HUES6 (cell line): ENCODE results near the gene RNGTT.
A peak's percentile ranks its signal among the peaks of the same experiment; 100 is the strongest.
"Not testable (repeated sequence)": the region's sequence is repeated elsewhere in the genome, so short reads cannot be mapped to it uniquely, and the experiment has no call there.

ENCODE experiments used
- H3K27ac ChIP-seq: 2 replicates; pipeline ENCODE4 v1.7.0; 2013; ENCODE audit warnings: low read depth, mild to moderate bottlenecking, low read length, inconsistent platforms
- H3K27me3 ChIP-seq: 2 replicates; pipeline ENCODE4 v1.6.1; 2013; ENCODE audit warnings: low read length; ENCODE audit not compliant: control insufficient read depth, insufficient read depth
- H3K36me3 ChIP-seq: 2 replicates; pipeline ENCODE4 v1.6.1; 2013; ENCODE audit warnings: low read length; ENCODE audit not compliant: control insufficient read depth, insufficient read depth
- H3K4me1 ChIP-seq: 2 replicates; pipeline ENCODE4 v1.6.1; 2013; ENCODE audit warnings: low read length; ENCODE audit not compliant: control insufficient read depth, insufficient read depth
- H3K4me3 ChIP-seq: 2 replicates; pipeline ENCODE4 v1.5.1; 2013; ENCODE audit warnings: low read depth, low read length
- H3K9ac ChIP-seq: one replicate; pipeline ENCODE4 v1.6.1; 2013; ENCODE audit warnings: mild to moderate bottlenecking, low read length
- H3K9me3 ChIP-seq: 2 replicates; pipeline ENCODE4 v1.6.1; 2013; ENCODE audit warnings: low read depth, low read length; ENCODE audit not compliant: control insufficient read depth, insufficient read depth

RNGTT gene

DNA sequence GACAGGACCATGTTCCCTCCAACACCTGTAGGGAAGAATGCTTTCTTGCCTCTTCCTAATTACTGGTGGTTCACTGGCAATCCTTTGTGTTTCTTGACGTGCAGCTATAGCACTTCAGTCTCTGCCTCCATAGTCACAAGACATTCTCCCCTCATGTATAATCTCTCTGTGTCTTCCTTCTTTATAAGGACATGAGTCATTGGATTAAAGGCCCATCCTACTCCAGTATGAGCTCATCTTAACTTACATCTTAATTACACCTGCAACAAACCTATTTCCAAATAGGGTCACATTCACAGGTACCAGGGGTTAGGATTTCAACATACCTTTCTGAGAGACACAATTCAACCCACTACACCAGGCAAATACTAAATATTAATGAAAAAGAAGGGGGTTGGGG lies 213.6 kb downstream of the RNGTT start:
- Histone ChIP-seq H3K9ac (no peak overlapping the region), H3K9me3 (peaks cover 7% of the 10 kb centered on the region; the same call in 1 of the 2 replicates), H3K27me3 (no peaks in the 10 kb centered on the region), H3K27ac (no peak overlapping the region), H3K36me3 (no peaks in the 10 kb centered on the region; the same call in 1 of the 2 replicates), H3K4me3 (no peak overlapping the region), H3K4me1 (no peaks in the 10 kb centered on the region)

DNA sequence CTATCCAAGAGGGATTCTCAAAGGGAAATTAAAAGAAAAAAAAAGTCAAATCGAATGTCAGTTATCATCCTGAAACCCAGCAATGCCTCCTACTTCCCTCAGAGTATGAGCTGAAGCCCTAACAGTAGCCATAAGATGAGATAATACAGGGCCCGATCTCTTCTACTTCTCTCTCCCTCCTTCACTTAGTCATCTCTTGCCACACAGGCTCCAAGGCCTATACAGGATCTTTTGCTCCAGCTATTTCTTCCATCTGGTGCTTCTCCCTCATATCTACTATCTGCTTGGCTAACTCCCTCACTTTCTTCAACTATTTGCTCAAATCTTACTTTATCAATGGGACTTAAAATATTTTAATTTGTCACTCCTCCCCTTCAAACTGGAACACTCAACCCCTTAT lies 215.3 kb downstream of the RNGTT start:
- H3K9ac ChIP-seq = no peak overlapping the region

DNA sequence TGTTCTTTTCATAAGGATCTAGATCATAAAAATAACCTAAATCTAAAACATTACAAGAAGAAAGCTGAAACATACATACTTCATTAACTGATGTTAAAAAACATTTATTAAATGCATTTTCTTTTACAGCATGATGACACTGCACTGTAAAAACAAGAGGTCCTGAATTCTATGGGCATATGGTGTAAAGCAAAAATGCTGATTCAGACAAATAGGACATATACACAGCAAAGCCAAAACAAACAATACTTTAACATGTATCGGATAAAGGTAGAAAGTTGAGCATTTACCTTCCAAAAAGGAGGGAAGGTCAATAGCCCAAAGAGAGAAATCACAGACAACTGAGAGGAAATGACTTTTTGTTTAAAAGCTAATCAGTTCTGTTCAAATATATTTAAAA lies 221.5 kb downstream of the RNGTT start:
- Histone ChIP-seq H3K27ac (no peak overlapping the region), H3K27me3 (no peaks in the 10 kb centered on the region), H3K36me3 (no peaks in the 10 kb centered on the region), H3K4me1 (peaks cover 15% of the 10 kb centered on the region; the same call in 1 of the 2 replicates), H3K9me3 (no peaks in the 10 kb centered on the region), H3K4me3 (no peak overlapping the region), H3K9ac (no peak overlapping the region)

More for the DNA sequence above, 215.3 kb downstream of the RNGTT start:
- Histone ChIP-seq H3K4me3 (no peak overlapping the region), H3K36me3 (no peaks in the 10 kb centered on the region), H3K9me3 (no peaks in the 10 kb centered on the region), H3K4me1 (0 out of 2 replicates have a peak, but pooled peaks cover 5% of the 10 kb centered on the region), H3K27ac (no peak overlapping the region), H3K27me3 (no peaks in the 10 kb centered on the region)

DNA sequence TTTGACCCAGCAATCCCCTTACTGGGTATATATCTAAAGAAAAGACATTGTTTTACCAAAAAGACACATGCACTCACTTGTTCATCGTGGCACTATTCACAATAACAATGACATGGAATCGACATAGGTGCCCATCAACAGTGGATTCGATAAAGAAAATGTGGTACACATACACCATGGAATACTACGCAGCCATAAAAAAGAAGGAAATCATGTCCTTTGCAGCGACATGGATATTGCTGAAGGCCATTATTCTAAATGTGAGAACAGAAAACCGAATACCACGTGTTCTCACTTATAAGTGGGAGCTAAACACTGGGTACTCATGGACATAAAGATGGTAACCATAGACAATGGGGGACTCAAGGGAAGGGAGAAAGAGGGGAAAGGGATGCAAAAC lies 222.3 kb downstream of the RNGTT start:
- Histone ChIP-seq H3K4me3 (no peak overlapping the region), H3K27me3 (no peaks in the 10 kb centered on the region), H3K36me3 (no peaks in the 10 kb centered on the region), H3K9ac (no peak overlapping the region), H3K27ac (no peak overlapping the region), H3K9me3 (no peaks in the 10 kb centered on the region), H3K4me1 (peaks cover 15% of the 10 kb centered on the region; the same call in 1 of the 2 replicates)

DNA sequence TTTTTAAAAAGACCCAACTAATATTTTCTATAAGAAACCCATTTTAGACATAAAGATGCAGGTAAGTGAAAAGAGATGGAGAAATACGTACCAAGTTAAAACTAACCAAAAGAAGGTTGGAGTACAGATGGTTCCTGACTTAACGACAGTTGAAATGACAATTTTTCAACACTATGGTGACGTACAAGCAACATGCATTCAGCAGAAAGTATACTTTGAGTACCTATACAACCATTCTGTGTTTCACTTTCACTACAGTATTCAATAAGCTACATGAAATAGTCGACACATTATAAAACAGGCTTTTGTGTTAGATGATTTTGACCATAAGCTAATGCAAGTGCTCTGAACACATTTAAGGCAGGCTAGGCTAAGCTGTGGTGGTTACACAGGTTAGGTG lies 228.9 kb downstream of the RNGTT start:
- Histone ChIP-seq H3K9ac (no peak overlapping the region), H3K9me3 (no peaks in the 10 kb centered on the region), H3K36me3 (no peaks in the 10 kb centered on the region), H3K4me3 (no peak overlapping the region), H3K27me3 (no peaks in the 10 kb centered on the region), H3K27ac (no peak overlapping the region), H3K4me1 (peaks cover 23% of the 10 kb centered on the region)

DNA sequence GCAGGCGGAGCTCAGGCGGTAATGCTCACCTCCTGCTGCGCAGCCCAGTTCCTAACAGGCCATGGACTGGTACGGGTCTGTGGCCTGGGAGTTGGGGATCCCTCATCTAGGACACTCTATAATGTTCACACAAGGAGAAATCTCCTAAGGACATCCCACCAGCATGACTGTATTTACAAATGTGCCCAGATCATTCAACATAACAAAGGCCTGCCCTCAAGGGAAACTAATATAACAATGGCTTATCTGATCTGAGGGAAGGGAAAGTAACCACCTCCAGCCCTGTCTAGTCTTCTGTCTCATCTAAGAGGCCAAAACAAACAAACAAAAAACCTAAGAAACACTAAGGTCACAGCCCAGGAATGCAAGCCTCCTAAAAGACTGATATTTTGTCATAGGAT lies 232.8 kb downstream of the RNGTT start:
- Histone ChIP-seq H3K36me3 (no peaks in the 10 kb centered on the region), H3K4me3 (peak overlapping the region; percentile 25), H3K27ac (peak overlapping the region; percentile 92; the same call in 1 of the 2 replicates), H3K9me3 (no peaks in the 10 kb centered on the region), H3K9ac (peak overlapping the region; percentile 69), H3K4me1 (peaks cover 59% of the 10 kb centered on the region), H3K27me3 (no peaks in the 10 kb centered on the region; the same call in 1 of the 2 replicates)

DNA sequence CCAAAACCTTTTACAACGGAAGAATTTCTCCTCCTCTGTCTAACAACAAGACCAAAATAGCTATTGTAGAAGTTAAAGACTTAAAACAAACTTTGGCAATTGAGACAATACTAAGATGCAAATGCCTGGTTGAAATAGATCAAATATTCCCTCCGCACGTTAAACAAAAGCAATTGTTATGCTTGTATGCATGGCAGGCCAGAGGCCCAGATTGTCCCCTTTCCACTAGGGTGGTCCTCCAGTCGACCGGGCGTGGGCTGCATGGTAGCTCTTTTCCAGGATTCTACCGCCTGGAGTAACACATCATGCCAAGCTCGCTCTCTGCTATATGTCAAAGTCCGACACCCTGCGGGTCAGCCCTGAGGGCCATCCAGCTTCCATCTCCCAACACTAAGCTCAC lies 234.7 kb downstream of the RNGTT start:
- peaks cover 64% of the 10 kb centered on the region for H3K4me1 ChIP-seq
- no peaks in the 10 kb centered on the region; the same call in 1 of the 2 replicates for H3K27me3 ChIP-seq
- H3K9ac ChIP-seq = peak overlapping the region; percentile 67
- peak overlapping the region; percentile 19; the same call in 1 of the 2 replicates for H3K4me3 ChIP-seq
- H3K27ac ChIP-seq = peak overlapping the region; percentile 69; the same call in 1 of the 2 replicates
- no peaks in the 10 kb centered on the region for H3K36me3 ChIP-seq
- H3K9me3 ChIP-seq = peaks cover 3% of the 10 kb centered on the region; the same call in 1 of the 2 replicates

DNA sequence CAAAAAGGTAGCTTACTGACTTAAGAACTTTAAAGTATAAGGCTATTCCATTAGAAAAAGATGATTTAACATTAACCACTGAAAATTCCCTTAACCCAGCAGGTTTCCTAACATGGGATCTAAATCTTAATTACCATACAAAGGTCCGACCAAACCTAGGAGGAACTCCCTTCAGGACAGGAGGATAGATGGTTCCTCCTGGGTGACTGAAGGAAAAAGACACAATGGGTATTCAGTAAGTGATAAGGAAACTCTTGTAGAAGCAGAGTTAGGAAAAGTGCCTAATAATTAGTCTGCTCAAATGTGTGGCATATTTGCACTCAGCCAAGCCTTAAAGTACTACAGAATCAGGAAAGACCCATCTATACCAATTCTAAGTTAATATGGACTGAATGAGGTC lies 237.0 kb downstream of the RNGTT start:
- H3K36me3 ChIP-seq = not testable (repeated sequence)
- H3K4me1 ChIP-seq = peaks cover 60% of the 10 kb centered on the region
- H3K27ac ChIP-seq = peak overlapping the region; percentile 75; the same call in 1 of the 2 replicates

DNA sequence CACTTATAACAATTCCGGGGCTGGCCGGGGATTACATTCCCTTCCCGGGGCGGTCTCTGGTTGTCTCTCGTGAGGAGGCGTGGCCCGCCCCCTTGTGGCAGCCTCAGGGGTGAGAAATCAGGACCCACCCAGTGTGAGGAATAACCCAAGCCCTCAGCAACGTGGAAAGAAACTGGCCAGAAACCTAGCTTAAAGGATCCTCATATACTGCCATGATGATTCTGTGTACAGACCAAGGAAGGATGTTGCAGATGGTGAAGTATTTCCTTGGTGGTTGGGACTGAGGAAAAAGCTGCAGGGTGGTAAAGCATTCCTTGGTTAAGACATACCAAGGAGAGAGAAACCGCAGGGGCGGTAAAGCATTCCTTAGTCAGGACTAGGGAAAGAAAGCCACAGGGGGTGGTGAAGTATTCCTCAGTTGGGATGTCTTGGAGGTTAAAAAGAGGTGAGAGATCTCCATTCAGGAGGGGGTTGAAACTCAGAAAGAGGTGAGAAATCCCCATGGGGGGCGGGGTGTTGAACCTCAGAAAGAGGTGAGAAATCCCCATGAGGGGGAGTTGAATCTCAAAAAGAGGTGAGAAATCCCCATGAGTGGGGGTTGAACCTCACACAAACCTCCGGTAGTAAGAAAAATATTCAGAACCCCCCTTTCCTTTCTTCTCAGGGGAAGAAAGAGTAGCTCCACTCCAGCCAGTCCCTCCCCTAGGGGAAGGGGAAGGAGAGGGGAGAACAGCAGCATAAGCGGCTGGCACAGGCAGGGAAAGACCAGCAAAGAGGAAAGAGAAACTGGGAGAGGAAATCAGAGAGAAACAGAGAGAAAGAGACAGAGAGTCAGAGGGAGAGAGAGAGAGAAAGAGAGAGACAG lies 238.1 kb downstream of the RNGTT start:
- Histone ChIP-seq H3K36me3 (no peaks in the 10 kb centered on the region; the same call in 1 of the 2 replicates), H3K9me3 (peaks cover 3% of the 10 kb centered on the region; the same call in 1 of the 2 replicates), H3K4me1 (peaks cover 49% of the 10 kb centered on the region), H3K4me3 (peak overlapping the region; percentile 35; the same call in 1 of the 2 replicates), H3K9ac (peak overlapping the region; percentile 88), H3K27me3 (no peaks in the 10 kb centered on the region; the same call in 1 of the 2 replicates), H3K27ac (peak overlapping the region; percentile 75; the same call in 1 of the 2 replicates)

More for the DNA sequence above, 237.0 kb downstream of the RNGTT start:
- peak overlapping the region; percentile 88 for H3K9ac ChIP-seq
- H3K27me3 ChIP-seq, H3K4me3 ChIP-seq, H3K9me3 ChIP-seq: not testable (repeated sequence)

DNA sequence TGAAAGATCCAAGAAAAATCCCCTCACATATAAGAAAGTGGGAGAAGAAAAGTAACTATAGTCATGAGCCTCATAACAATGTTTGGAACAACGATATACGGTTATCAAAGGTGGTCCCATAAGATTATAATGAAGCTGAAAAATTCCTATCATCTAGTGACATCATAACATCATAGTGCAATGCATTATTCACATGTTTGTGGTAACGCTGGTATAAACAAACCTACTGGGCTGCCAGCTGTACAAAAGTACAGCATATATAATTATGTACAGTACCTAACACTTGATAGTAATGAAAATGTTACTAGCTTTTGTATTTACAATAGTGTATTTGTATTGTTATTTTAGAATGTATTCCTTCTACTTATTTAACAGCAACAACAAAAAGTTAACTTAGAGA lies 240.7 kb downstream of the RNGTT start:
- H3K4me1 ChIP-seq = peaks cover 24% of the 10 kb centered on the region
- H3K9me3 ChIP-seq = peaks cover 3% of the 10 kb centered on the region; the same call in 1 of the 2 replicates
- H3K36me3 ChIP-seq = no peaks in the 10 kb centered on the region; the same call in 1 of the 2 replicates
- H3K9ac ChIP-seq = no peak overlapping the region
- H3K27ac ChIP-seq = no peak overlapping the region
- H3K27me3 ChIP-seq = no peaks in the 10 kb centered on the region; the same call in 1 of the 2 replicates
- H3K4me3 ChIP-seq = no peak overlapping the region

DNA sequence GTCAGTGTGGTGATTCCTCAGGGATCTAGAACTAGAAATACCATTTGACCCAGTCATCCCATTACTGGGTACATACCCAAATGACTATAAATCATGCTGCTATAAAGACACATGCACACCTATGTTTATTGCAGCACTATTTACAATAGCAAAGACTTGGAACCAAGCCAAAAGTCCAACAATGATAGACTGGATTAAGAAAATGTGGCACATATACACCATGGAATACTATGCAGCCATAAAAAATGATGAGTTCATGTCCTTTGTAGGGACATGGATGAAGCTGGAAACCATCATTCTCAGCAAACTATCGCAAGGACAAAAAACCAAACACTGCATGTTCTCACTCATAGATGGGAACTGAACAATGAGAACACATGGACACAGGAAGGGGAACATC lies 247.0 kb downstream of the RNGTT start:
- not testable (repeated sequence) for H3K4me3 ChIP-seq

More for the DNA sequence above, 247.0 kb downstream of the RNGTT start:
- not testable (repeated sequence) for H3K9me3 ChIP-seq, H3K36me3 ChIP-seq, H3K4me1 ChIP-seq, H3K27ac ChIP-seq, H3K27me3 ChIP-seq, H3K9ac ChIP-seq
